ENCODE measurements around the gene LRP11. TPM values are rescaled to one million over a fixed set of nuclear protein-coding genes. Genes with fewer than 3 reads are reported as not detected.

LRP11 gene
- total and polyA plus RNA-seq, 2 of the 13 experiments (the other 11 are each of a cell fraction or from before 2014, with no cell fraction given): 32.4 to 48.9 TPM

DNA sequence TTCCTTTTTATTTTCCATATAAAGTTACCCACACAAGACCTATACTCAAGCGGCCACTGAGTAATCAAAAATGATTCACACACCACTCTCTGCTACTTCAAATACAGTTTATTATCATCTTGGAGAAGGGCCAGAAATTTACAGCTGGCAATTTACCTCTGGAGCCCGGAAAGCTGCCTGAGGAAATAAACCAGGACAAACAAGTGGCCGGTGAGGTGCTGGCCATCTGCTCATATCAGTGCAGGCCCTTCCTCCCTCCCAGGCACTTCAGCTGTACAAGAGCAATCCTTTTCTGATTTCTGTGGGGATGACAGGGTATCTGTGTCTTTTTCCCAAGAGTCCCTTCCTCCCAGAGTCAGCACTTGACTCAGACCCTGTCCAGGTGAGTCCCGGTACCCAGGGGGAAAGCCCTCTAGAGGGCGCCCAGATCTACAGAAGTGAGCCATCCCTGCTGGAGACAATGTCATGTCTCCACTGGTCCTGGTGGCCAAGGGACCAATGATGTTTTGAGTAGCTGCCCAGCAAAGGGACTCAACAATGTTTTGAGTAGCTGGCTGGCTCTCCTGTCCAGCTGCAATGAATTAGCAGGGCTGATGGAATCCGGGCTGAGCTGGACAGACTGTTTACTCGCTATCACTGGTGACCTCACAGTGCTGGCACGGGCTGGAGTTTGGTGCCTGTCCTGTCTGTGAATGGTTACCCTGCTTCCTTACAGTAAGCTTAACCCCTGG, 23.6 kb downstream of the LRP11 start (continued):
- TF ChIP-seq, protein P1, sequence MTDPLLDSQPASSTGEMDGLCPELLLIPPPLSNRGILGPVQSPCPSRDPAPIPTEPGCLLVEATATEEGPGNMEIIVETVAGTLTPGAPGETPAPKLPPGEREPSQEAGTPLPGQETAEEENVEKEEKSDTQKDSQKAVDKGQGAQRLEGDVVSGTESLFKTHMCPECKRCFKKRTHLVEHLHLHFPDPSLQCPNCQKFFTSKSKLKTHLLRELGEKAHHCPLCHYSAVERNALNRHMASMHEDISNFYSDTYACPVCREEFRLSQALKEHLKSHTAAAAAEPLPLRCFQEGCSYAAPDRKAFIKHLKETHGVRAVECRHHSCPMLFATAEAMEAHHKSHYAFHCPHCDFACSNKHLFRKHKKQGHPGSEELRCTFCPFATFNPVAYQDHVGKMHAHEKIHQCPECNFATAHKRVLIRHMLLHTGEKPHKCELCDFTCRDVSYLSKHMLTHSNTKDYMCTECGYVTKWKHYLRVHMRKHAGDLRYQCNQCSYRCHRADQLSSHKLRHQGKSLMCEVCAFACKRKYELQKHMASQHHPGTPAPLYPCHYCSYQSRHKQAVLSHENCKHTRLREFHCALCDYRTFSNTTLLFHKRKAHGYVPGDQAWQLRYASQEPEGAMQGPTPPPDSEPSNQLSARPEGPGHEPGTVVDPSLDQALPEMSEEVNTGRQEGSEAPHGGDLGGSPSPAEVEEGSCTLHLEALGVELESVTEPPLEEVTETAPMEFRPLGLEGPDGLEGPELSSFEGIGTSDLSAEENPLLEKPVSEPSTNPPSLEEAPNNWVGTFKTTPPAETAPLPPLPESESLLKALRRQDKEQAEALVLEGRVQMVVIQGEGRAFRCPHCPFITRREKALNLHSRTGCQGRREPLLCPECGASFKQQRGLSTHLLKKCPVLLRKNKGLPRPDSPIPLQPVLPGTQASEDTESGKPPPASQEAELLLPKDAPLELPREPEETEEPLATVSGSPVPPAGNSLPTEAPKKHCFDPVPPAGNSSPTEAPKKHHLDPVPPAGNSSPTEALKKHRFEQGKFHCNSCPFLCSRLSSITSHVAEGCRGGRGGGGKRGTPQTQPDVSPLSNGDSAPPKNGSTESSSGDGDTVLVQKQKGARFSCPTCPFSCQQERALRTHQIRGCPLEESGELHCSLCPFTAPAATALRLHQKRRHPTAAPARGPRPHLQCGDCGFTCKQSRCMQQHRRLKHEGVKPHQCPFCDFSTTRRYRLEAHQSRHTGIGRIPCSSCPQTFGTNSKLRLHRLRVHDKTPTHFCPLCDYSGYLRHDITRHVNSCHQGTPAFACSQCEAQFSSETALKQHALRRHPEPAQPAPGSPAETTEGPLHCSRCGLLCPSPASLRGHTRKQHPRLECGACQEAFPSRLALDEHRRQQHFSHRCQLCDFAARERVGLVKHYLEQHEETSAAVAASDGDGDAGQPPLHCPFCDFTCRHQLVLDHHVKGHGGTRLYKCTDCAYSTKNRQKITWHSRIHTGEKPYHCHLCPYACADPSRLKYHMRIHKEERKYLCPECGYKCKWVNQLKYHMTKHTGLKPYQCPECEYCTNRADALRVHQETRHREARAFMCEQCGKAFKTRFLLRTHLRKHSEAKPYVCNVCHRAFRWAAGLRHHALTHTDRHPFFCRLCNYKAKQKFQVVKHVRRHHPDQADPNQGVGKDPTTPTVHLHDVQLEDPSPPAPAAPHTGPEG (CRISPR knock-in tag; IDR thresholded peaks at IDR 0.05): no peak
- TF ChIP-seq ZMAT3 (CRISPR knock-in tag; conservative IDR thresholded peaks at IDR 0.05) (no peak), KLF11 (CRISPR knock-in tag; IDR thresholded peaks at IDR 0.05) (no peak), ZNF674 (CRISPR knock-in tag; IDR thresholded peaks at IDR 0.05; ENCODE audit: low read depth) (no peak), RXRB (CRISPR knock-in tag; IDR thresholded peaks at IDR 0.05; ENCODE audit: borderline replicate concordance) (peak; percentile 47; the same call in 1 of the 2 replicates), ZSCAN30 (CRISPR knock-in tag; IDR thresholded peaks at IDR 0.05) (no peak), SMARCE1 (IDR thresholded peaks at IDR 0.05; ENCODE audit: borderline replicate concordance) (no peak), ZNF570 (CRISPR knock-in tag; IDR thresholded peaks at IDR 0.05; ENCODE audit: borderline replicate concordance) (no peak), CHD2 (IDR thresholded peaks at IDR 0.05; ENCODE audit: low read depth, low read length) (no peak), SOX13 (IDR thresholded peaks at IDR 0.05) (no peak), SOX13 (CRISPR knock-in tag; conservative IDR thresholded peaks at IDR 0.05 in 1 of 2, IDR thresholded peaks at IDR 0.05 in 1 of 2) (no peak), GATAD2A (CRISPR knock-in tag; IDR thresholded peaks at IDR 0.05) (peak; percentile 49), PITX1 (CRISPR knock-in tag; IDR thresholded peaks at IDR 0.05) (no peak; the same call in 1 of the 2 replicates), NONO (IDR thresholded peaks at IDR 0.05) (no peak), NONO (CRISPR knock-in tag; conservative IDR thresholded peaks at IDR 0.05) (peak; percentile 27; the same call in 1 of the 2 replicates), FOSL2 (CRISPR knock-in tag; IDR thresholded peaks at IDR 0.05) (peak; percentile 73), PCBP2 (optimal IDR thresholded peaks at IDR 0.05; ENCODE audit: low read depth, low read length, poor library complexity, severe bottlenecking) (no peak), ERF (CRISPR knock-in tag; IDR thresholded peaks at IDR 0.05) (peak; percentile 88; the same call in 1 of the 2 replicates), HOXA3 (CRISPR knock-in tag; IDR thresholded peaks at IDR 0.05) (0 out of 2 replicates have a peak, but pooled peaks have one; percentile 21)
- TF ChIP-seq, protein P2, sequence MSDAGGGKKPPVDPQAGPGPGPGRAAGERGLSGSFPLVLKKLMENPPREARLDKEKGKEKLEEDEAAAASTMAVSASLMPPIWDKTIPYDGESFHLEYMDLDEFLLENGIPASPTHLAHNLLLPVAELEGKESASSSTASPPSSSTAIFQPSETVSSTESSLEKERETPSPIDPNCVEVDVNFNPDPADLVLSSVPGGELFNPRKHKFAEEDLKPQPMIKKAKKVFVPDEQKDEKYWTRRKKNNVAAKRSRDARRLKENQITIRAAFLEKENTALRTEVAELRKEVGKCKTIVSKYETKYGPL (CRISPR knock-in tag; IDR thresholded peaks at IDR 0.05): no peak
- TF ChIP-seq, protein P3, sequence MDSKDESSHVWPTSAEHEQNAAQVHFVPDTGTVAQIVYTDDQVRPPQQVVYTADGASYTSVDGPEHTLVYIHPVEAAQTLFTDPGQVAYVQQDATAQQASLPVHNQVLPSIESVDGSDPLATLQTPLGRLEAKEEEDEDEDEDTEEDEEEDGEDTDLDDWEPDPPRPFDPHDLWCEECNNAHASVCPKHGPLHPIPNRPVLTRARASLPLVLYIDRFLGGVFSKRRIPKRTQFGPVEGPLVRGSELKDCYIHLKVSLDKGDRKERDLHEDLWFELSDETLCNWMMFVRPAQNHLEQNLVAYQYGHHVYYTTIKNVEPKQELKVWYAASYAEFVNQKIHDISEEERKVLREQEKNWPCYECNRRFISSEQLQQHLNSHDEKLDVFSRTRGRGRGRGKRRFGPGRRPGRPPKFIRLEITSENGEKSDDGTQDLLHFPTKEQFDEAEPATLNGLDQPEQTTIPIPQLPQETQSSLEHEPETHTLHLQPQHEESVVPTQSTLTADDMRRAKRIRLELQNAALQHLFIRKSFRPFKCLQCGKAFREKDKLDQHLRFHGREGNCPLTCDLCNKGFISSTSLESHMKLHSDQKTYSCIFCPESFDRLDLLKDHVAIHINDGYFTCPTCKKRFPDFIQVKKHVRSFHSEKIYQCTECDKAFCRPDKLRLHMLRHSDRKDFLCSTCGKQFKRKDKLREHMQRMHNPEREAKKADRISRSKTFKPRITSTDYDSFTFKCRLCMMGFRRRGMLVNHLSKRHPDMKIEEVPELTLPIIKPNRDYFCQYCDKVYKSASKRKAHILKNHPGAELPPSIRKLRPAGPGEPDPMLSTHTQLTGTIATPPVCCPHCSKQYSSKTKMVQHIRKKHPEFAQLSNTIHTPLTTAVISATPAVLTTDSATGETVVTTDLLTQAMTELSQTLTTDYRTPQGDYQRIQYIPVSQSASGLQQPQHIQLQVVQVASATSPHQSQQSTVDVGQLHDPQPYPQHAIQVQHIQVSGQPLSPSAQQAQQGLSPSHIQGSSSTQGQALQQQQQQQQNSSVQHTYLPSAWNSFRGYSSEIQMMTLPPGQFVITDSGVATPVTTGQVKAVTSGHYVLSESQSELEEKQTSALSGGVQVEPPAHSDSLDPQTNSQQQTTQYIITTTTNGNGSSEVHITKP (CRISPR knock-in tag; IDR thresholded peaks at IDR 0.05; ENCODE audit: low read depth): no peak
